Keratinocyte (primary cell): ENCODE results near the gene BANP. TPM values are rescaled to one million over a fixed set of nuclear protein-coding genes. Genes with fewer than 3 reads are reported as not detected.

Source experiments
- DNase-seq: peaks from one replicate; pipeline ENCODE4 v3.0.0-alpha.2; 2011; ENCODE audit warnings: low read depth, missing footprints, low spot score
- FAIRE-seq: peaks from 2 replicates; lab custom pipeline; 2011; peaks lifted over from hg19 to GRCh38; lab: Jason Lieb, UNC
- H2AFZ ChIP-seq: 2 replicates; pipeline ENCODE4 v1.6.0; 2012; ENCODE audit warnings: low read length, control low read depth, inconsistent platforms; ENCODE audit not compliant: control insufficient read depth
- H3K27ac ChIP-seq: 2 replicates; pipeline ENCODE4 v1.5.1; 2011; ENCODE audit warnings: low read length; ENCODE audit not compliant: control insufficient read depth, insufficient read depth
- H3K27me3 ChIP-seq: 3 replicates; pipeline ENCODE4 v1.6.0; 2011; ENCODE audit warnings: low read length; ENCODE audit not compliant: control insufficient read depth, insufficient read depth; ENCODE audit errors: extremely low read depth
- H3K36me3 ChIP-seq, 2 experiments: 2 replicates in 1 of 2; 3 replicates in 1 of 2; pipeline ENCODE4 v1.5.1; 2011; ENCODE audit warnings: low read length in 2 of 2, mild to moderate bottlenecking in 1 of 2; ENCODE audit not compliant: control insufficient read depth in 2 of 2, insufficient read depth in 2 of 2; ENCODE audit errors: extremely low read depth in 1 of 2
- H3K4me1 ChIP-seq: 3 replicates; pipeline ENCODE4 v1.5.1; 2011; ENCODE audit warnings: low read length; ENCODE audit not compliant: control insufficient read depth, insufficient read depth; ENCODE audit errors: extremely low read depth
- H3K4me2 ChIP-seq: 3 replicates; pipeline ENCODE4 v1.6.0; 2011; ENCODE audit warnings: low read depth, low read length; ENCODE audit not compliant: control insufficient read depth, insufficient read depth; ENCODE audit errors: extremely low read depth
- H3K4me3 ChIP-seq, 3 experiments: fragments of 200-600 bp in 1 of 3; sonication (generic) in 1 of 3; 2 replicates in 2 of 3; 3 replicates in 1 of 3; pipeline ENCODE4 v1.5.1; 2011 to 2016; ENCODE audit warnings: low read length in 3 of 3, mild to moderate bottlenecking in 3 of 3, control low read depth in 2 of 3, inconsistent platforms in 1 of 3, low read depth in 1 of 3, mixed read lengths in 1 of 3, mixed run types in 1 of 3, moderate library complexity in 1 of 3; ENCODE audit not compliant: control insufficient read depth in 2 of 3, insufficient read depth in 2 of 3; ENCODE audit errors: extremely low read depth in 1 of 3
- H3K79me2 ChIP-seq: 2 replicates; pipeline ENCODE4 v1.6.0; 2012; ENCODE audit warnings: low read length; ENCODE audit not compliant: control insufficient read depth, insufficient read depth
- H3K9ac ChIP-seq: 3 replicates; pipeline ENCODE4 v1.6.0; 2011; ENCODE audit warnings: low read length; ENCODE audit not compliant: control insufficient read depth, insufficient read depth; ENCODE audit errors: extremely low read depth
- H3K9me1 ChIP-seq: 3 replicates; pipeline ENCODE4 v1.6.0; 2011; ENCODE audit warnings: low read length; ENCODE audit not compliant: control insufficient read depth, insufficient read depth; ENCODE audit errors: extremely low read depth
- H3K9me3 ChIP-seq: 2 replicates; pipeline ENCODE4 v1.5.1; 2012; ENCODE audit warnings: low read depth, low read length; ENCODE audit not compliant: control insufficient read depth
- H4K20me1 ChIP-seq: 3 replicates; pipeline ENCODE4 v1.6.0; 2011; ENCODE audit warnings: low read length; ENCODE audit not compliant: control insufficient read depth, insufficient read depth; ENCODE audit errors: extremely low read depth
- CTCF ChIP-seq, 3 experiments: IDR thresholded peaks in 1 of 3; conservative IDR thresholded peaks in 1 of 3; optimal IDR thresholded peaks in 1 of 3; 2 replicates in 2 of 3; 3 replicates in 1 of 3; pipeline versions ENCODE3 to v1.5.1; 2011; ENCODE audit warnings: low read length in 3 of 3, mild to moderate bottlenecking in 3 of 3, moderate library complexity in 2 of 3, control low read depth in 1 of 3, inconsistent platforms in 1 of 3; ENCODE audit not compliant: insufficient read depth in 2 of 3; ENCODE audit errors: extremely low read depth in 1 of 3
- EZH2 ChIP-seq: IDR thresholded peaks from one replicate; pipeline ENCODE4 v1.6.1; 2012; ENCODE audit warnings: inconsistent platforms, mild to moderate bottlenecking, low read length, moderate library complexity
- dilution Hi-C: fragments of 300-500 bp; cut with MboI; formaldehyde crosslinking; loops from one replicate; pipeline ENCODE4 v1.7.0; 2020; ENCODE audit warnings: low sequenced_read_pairs; ENCODE audit not compliant: extremely low pct_ligation_motif_present
- polyA plus RNA-seq, 5 experiments: library from polyadenylated mRNA; depleted of rRNA in 3 of 5; stranded (reverse) in 3 of 5; stranded (forward) in 1 of 5; unstranded in 1 of 5; fragments of >200 nt; gene quantifications; 1 replicate in 1 of 5; 2 replicates in 3 of 5; 3 replicates in 1 of 5; pipeline versions ENCODE4 v1.2.1 to v1.2.3, GENCODE V29; 2011 to 2012; ENCODE audit warnings: missing spikeins in 2 of 5, low read depth in 1 of 5, low replicate concordance in 1 of 5

The BANP gene
- polyA plus RNA-seq, 1 donor (not counting 4 experiments of a cell fraction or from before 2014, with no cell fraction given) = 10.8 TPM

- FAIRE-seq = no peak
- H3K79me2 ChIP-seq = peaks cover 76% of the 10 kb centered on the region
- peaks cover 10% of the 10 kb centered on the region for H3K9me3 ChIP-seq
- H3K4me3 ChIP-seq = no peak overlapping the region
- no peak overlapping the region for H3K9ac ChIP-seq
- no peaks in the 10 kb centered on the region for H3K9me1 ChIP-seq
- dilution Hi-C loops = no loop called here
- H3K36me3 ChIP-seq = peaks cover 0 to 1% of the 10 kb centered on the region in 2 experiments
- no peak for TF ChIP-seq CTCF (optimal IDR thresholded peaks at IDR 0.05 in 1 of 3, IDR thresholded peaks at IDR 0.05 in 1 of 3, conservative IDR thresholded peaks at IDR 0.05 in 1 of 3; ENCODE audit: extremely low read depth in 1 of 3, insufficient read depth in 2 of 3, low read length in 3 of 3)
- H3K4me2 ChIP-seq = no peak overlapping the region
- H4K20me1 ChIP-seq = no peaks in the 10 kb centered on the region
- DNase-seq = no peak
- H3K27ac ChIP-seq = no peak overlapping the region
- H3K27me3 ChIP-seq = no peaks in the 10 kb centered on the region
- peaks cover 16% of the 10 kb centered on the region for H3K4me1 ChIP-seq
- H2AFZ ChIP-seq = no peak overlapping the region
Measured at GRCh38 chr16:87970186-87970585, 19.0 kb downstream of the BANP start.

GRCh38 chr16:87971933-87972332 lies 20.7 kb downstream of the BANP start:
- H3K9me1 ChIP-seq = no peaks in the 10 kb centered on the region
- no peak overlapping the region for H3K4me2 ChIP-seq
- H3K4me1 ChIP-seq = peaks cover 3% of the 10 kb centered on the region
- H3K36me3 ChIP-seq = peaks cover 0 to 1% of the 10 kb centered on the region in 2 experiments
- peaks cover 64% of the 10 kb centered on the region for H3K79me2 ChIP-seq
- dilution Hi-C loops = no loop called here
- H3K27ac ChIP-seq = no peak overlapping the region
- no peak for TF ChIP-seq EZH2
- no peak for TF ChIP-seq CTCF (optimal IDR thresholded peaks at IDR 0.05 in 1 of 3, IDR thresholded peaks at IDR 0.05 in 1 of 3, conservative IDR thresholded peaks at IDR 0.05 in 1 of 3; ENCODE audit: extremely low read depth in 1 of 3, insufficient read depth in 2 of 3, low read length in 3 of 3)
- H3K27me3 ChIP-seq = no peaks in the 10 kb centered on the region
- peaks cover 10% of the 10 kb centered on the region for H3K9me3 ChIP-seq
- FAIRE-seq (no peak), DNase-seq (no peak)
- H3K9ac ChIP-seq = no peak overlapping the region
- H3K4me3 ChIP-seq = no peak overlapping the region
- H2AFZ ChIP-seq = no peak overlapping the region
- H4K20me1 ChIP-seq = no peaks in the 10 kb centered on the region
